Endothelial cell of umbilical vein (primary cell): Measurements from ENCODE around the gene PKD2. TPM values are rescaled to one million over a fixed set of nuclear protein-coding genes. Genes with fewer than 3 reads are reported as not detected.
"Not testable (repeated sequence)": the region's sequence is repeated elsewhere in the genome, so short reads cannot be mapped to it uniquely, and the experiment has no call there.

Experiments used
- BruUV-seq: library from RNA; stranded (reverse); fragments of 400-500 nt; replicated peaks from 2 replicates; lab custom pipeline; 2021; lab: Mats Ljungman, UMichigan
- CTCF ChIA-PET: fragments of 300-600, 350-600 bp; sonication (Branson Sonifier 250); formaldehyde crosslinking; loops from one replicate; lab custom pipeline; 2021; ENCODE audit warnings: antibody characterized with exemption, inconsistent platforms; lab: Charles Lee
- POLR2A ChIA-PET: fragments of 300-600, 350-600 bp; sonication (Branson Sonifier 250); formaldehyde crosslinking; loops from one replicate; lab custom pipeline; 2021; ENCODE audit warnings: antibody characterized with exemption, inconsistent platforms; lab: Charles Lee
- DNase-seq: peaks from one replicate; pipeline ENCODE4 v3.0.0-alpha.2; 2011; ENCODE audit warnings: low read depth, low spot score
- FAIRE-seq: peaks from 2 replicates; lab custom pipeline; 2011; peaks lifted over from hg19 to GRCh38; lab: Jason Lieb, UNC
- H2AFZ ChIP-seq: 2 replicates; pipeline ENCODE4 v1.6.0; 2012; ENCODE audit warnings: low read depth, low read length, control low read depth, inconsistent platforms
- H3K27ac ChIP-seq: 2 replicates; pipeline ENCODE4 v1.5.1; 2011; ENCODE audit warnings: low read depth, mild to moderate bottlenecking, control low read depth, low read length, moderate library complexity; ENCODE audit not compliant: insufficient read depth
- H3K27me3 ChIP-seq, 2 experiments: 2 replicates each; pipeline versions ENCODE4 v1.6.0 to v1.6.1; 2011; ENCODE audit warnings: low read length in 2 of 2, mixed read lengths in 1 of 2; ENCODE audit not compliant: control insufficient read depth in 2 of 2, insufficient read depth in 2 of 2
- H3K36me3 ChIP-seq, 2 experiments: 2 replicates in 1 of 2; 3 replicates in 1 of 2; pipeline ENCODE4 v1.5.1; 2011; ENCODE audit warnings: low read length in 2 of 2, mild to moderate bottlenecking in 1 of 2, moderate library complexity in 1 of 2; ENCODE audit not compliant: control insufficient read depth in 2 of 2, insufficient read depth in 2 of 2; ENCODE audit errors: extremely low read depth in 1 of 2
- H3K4me1 ChIP-seq: 3 replicates; pipeline ENCODE4 v1.5.1; 2011; ENCODE audit warnings: mild to moderate bottlenecking, low read length; ENCODE audit not compliant: control insufficient read depth, insufficient read depth; ENCODE audit errors: extremely low read depth
- H3K4me2 ChIP-seq: 2 replicates; pipeline ENCODE4 v1.6.1; 2011; ENCODE audit warnings: low read length, control low read depth, mixed read lengths; ENCODE audit not compliant: insufficient read depth
- H3K4me3 ChIP-seq, 3 experiments: fragments of 200-600 bp in 1 of 3; sonication (generic), shearing (Covaris generic) in 1 of 3; replicated peaks in 1 of 3; 2 replicates each; pipeline ENCODE4 v1.5.1; 2011 to 2016; ENCODE audit warnings: control low read depth in 3 of 3, low read length in 3 of 3, mild to moderate bottlenecking in 2 of 3, inconsistent platforms in 1 of 3, low read depth in 1 of 3, moderate library complexity in 1 of 3; ENCODE audit not compliant: insufficient read depth in 1 of 3
- H3K79me2 ChIP-seq: 2 replicates; pipeline ENCODE4 v1.6.0; 2012; ENCODE audit warnings: low read length, inconsistent platforms; ENCODE audit not compliant: control insufficient read depth, insufficient read depth
- H3K9ac ChIP-seq: replicated peaks from 2 replicates; pipeline ENCODE3; 2011; ENCODE audit warnings: low read length, control low read depth; ENCODE audit not compliant: insufficient read depth; ENCODE audit errors: extremely low read depth
- H3K9me1 ChIP-seq: replicated peaks from 3 replicates; pipeline ENCODE4 v1.6.0; 2011; ENCODE audit warnings: mild to moderate bottlenecking, low read length; ENCODE audit not compliant: control insufficient read depth, insufficient read depth; ENCODE audit errors: extremely low read depth
- H3K9me3 ChIP-seq: replicated peaks from 2 replicates; pipeline ENCODE4 v1.5.1; 2012; ENCODE audit warnings: low read length, inconsistent platforms; ENCODE audit not compliant: control insufficient read depth, insufficient read depth
- H4K20me1 ChIP-seq: replicated peaks from 2 replicates; pipeline ENCODE3; 2011; ENCODE audit warnings: mild to moderate bottlenecking, low read length; ENCODE audit not compliant: control insufficient read depth, insufficient read depth; ENCODE audit errors: extremely low read depth
- EZH2 ChIP-seq: IDR thresholded peaks from 2 replicates; pipeline ENCODE4 v1.6.1; 2012; ENCODE audit warnings: borderline replicate concordance, low read depth, mild to moderate bottlenecking, moderate library complexity, low read length, inconsistent platforms; ENCODE audit not compliant: severe bottlenecking
- JUN ChIP-seq: IDR thresholded peaks from 2 replicates; pipeline ENCODE4 v1.6.1; 2011; ENCODE audit warnings: borderline replicate concordance, low read depth; ENCODE audit not compliant: insufficient read length, insufficient read depth
- MYC ChIP-seq: IDR thresholded peaks from one replicate; pipeline ENCODE4 v1.6.1; 2011; ENCODE audit warnings: mild to moderate bottlenecking, low read depth, low read length
- dilution Hi-C: fragments of 300-500 bp; cut with MboI; formaldehyde crosslinking; loops from one replicate; pipeline ENCODE4 v1.15.0; 2019; ENCODE audit warnings: low sequenced_read_pairs; ENCODE audit not compliant: extremely low pct_ligation_motif_present
- intact Hi-C: fragments of 100-400 bp; cut with micrococcal nuclease; formaldehyde crosslinking; loops from one replicate; pipeline ENCODE4 v1.10.0; 2022
- polyA plus RNA-seq, 4 experiments: library from polyadenylated mRNA; depleted of rRNA in 3 of 4; stranded (reverse) in 3 of 4; unstranded in 1 of 4; fragments of >200 nt; gene quantifications; 2 replicates each; pipeline versions ENCODE4 v1.2.1 to v1.2.3, GENCODE V29; 2011 to 2012; ENCODE audit warnings: missing spikeins in 1 of 4
- total RNA-seq: library from RNA; stranded (reverse); gene quantifications from 2 replicates; pipeline ENCODE4 v1.2.3, GENCODE V29; 2021
- TF ChIP-seq, protein P1 (sequence below), 2 donors: IDR thresholded peaks; 1 replicate in 1 of 2; 2 replicates in 1 of 2; pipeline ENCODE4 v1.5.1; 2011; ENCODE audit warnings: low read length in 2 of 2, mild to moderate bottlenecking in 2 of 2, moderate library complexity in 2 of 2, control low read depth in 1 of 2, inconsistent platforms in 1 of 2, low read depth in 1 of 2; ENCODE audit not compliant: insufficient read depth in 1 of 2; ENCODE audit errors: extremely low read depth in 1 of 2

PKD2 gene
- total and polyA plus RNA-seq, 2 donors (not counting 3 experiments of a cell fraction or from before 2014, with no cell fraction given), result 23.1 to 27.0 TPM

DNA sequence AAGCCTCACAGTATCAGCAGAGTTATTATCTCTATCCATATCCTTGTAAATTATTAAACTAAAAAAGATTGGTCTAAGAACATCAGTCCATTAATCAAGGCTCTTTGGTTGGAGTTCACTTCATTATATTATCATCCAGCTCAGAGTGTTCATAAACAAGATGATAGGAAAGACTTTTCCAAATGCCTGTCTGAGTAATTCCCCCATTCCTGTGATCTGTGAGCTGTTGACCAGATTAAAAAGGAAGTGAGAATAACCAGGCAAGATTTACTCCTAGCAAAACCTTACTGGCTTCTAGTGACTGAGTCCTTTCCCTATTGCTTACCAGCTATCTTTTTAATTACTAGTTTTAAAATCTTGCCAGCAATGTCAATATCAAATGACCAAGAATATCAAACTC lies 14.9 kb downstream of the PKD2 start:
- no peak overlapping the region for H3K4me3 ChIP-seq
- intact Hi-C loops, result no loop called here
- H3K9ac ChIP-seq, result no peak overlapping the region
- H3K4me1 ChIP-seq, result peaks cover 15% of the 10 kb centered on the region
- H3K79me2 ChIP-seq, result peaks cover 20% of the 10 kb centered on the region
- CTCF ChIA-PET, result interaction anchor here (1.6 to 3.9 kb wide), 4 partner anchors 9 to 190 kb away, joined by 3 to 30 read pairs (median 10); no protein-coding TSS in a partner anchor
- peaks cover 4 to 5% of the 10 kb centered on the region in 2 experiments for H3K36me3 ChIP-seq
- H3K4me2 ChIP-seq, result no peak overlapping the region
- no TSS peak for BruUV-seq
- dilution Hi-C loops, result no loop called here
- FAIRE-seq (no peak), DNase-seq (no peak)
- no peaks in the 10 kb centered on the region for H3K9me1 ChIP-seq
- POLR2A ChIA-PET, result interaction anchor here (0.6 kb wide), 1 partner anchor 12 kb away, joined by 3 read pairs; no protein-coding TSS in a partner anchor
- no peak overlapping the region for H3K27ac ChIP-seq
- no peaks in the 10 kb centered on the region for H4K20me1 ChIP-seq
- H3K27me3 ChIP-seq, result no peaks in the 10 kb centered on the region
- no peak for TF ChIP-seq EZH2
- no peak for TF ChIP-seq JUN
- TF ChIP-seq MYC, result no peak
- TF ChIP-seq, protein P1, sequence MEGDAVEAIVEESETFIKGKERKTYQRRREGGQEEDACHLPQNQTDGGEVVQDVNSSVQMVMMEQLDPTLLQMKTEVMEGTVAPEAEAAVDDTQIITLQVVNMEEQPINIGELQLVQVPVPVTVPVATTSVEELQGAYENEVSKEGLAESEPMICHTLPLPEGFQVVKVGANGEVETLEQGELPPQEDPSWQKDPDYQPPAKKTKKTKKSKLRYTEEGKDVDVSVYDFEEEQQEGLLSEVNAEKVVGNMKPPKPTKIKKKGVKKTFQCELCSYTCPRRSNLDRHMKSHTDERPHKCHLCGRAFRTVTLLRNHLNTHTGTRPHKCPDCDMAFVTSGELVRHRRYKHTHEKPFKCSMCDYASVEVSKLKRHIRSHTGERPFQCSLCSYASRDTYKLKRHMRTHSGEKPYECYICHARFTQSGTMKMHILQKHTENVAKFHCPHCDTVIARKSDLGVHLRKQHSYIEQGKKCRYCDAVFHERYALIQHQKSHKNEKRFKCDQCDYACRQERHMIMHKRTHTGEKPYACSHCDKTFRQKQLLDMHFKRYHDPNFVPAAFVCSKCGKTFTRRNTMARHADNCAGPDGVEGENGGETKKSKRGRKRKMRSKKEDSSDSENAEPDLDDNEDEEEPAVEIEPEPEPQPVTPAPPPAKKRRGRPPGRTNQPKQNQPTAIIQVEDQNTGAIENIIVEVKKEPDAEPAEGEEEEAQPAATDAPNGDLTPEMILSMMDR (IDR thresholded peaks at IDR 0.05; ENCODE audit: extremely low read depth in 1 of 2, insufficient read depth in 1 of 2, low read depth in 1 of 2, low read length in 2 of 2), result no peak
- H3K9me3 ChIP-seq, result no peaks in the 10 kb centered on the region
- no peak overlapping the region for H2AFZ ChIP-seq

DNA sequence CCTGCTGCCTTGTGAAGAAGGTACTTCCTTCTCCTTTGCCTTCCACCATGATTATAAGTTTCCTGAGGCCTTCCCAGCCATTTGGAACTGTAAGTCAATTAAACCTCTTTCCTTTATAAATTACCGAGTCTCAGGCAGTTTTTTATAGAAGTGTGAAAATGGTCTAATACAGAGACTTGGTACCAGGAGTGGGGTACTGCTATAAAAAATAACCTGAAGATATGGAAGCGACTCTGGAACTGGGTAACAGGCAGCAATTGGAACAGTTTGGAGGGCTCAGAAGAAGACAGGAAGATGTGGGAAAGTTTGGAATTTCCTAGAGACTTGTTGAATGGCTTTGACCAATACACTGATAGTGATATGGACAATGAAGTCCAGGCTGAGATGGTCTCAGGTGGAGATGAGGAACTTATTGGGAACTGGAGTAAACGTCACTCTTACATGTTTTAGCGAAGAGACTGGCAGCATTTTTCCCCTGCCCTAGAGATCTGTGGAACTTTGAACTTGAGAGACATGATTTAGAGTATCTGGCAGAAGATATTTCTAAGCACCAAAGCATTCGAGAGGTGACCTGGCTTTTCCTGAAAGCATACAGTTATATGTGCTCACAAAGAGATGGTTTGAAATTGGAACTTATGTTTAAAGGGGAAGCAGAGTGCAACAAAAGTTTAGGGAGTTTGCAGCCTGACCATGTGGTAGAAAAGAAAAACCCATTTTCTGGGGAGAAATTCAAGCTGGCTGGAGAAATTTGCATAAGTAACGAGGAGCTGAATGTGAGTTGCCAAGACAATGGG lies 18.6 kb downstream of the PKD2 start:
- POLR2A ChIA-PET, BruUV-seq, CTCF ChIA-PET, H3K27me3 ChIP-seq, H3K9me3 ChIP-seq, H3K36me3 ChIP-seq, dilution Hi-C loops, FAIRE-seq, H4K20me1 ChIP-seq, H3K4me1 ChIP-seq, H3K27ac ChIP-seq, intact Hi-C loops, H3K4me3 ChIP-seq, DNase-seq, H3K9me1 ChIP-seq, H3K9ac ChIP-seq, H3K4me2 ChIP-seq, H2AFZ ChIP-seq, H3K79me2 ChIP-seq: not testable (repeated sequence)
